ENCODE results near the gene LONP2.

GRCh38 chr16:48356633-48357376 lies 112.7 kb downstream of the LONP2 start:
- TF ChIP-seq CTCF (IDR thresholded peaks at IDR 0.05; ENCODE audit: insufficient read depth, low read length, poor library complexity, severe bottlenecking) (no peak), EZH2phosphoT487 (conservative IDR thresholded peaks at IDR 0.05; ENCODE audit: low read length) (no peak)

Measured in SU-DHL-6 (cell line).